Neural progenitor cell (in vitro differentiated cells): ENCODE measurements around the gene CISTR. TPM values are rescaled to one million over a fixed set of nuclear protein-coding genes. Genes with fewer than 3 reads are reported as not detected.

Experiments used
- DNase-seq: peaks from one replicate; pipeline ENCODE4 v3.0.0-alpha.2; 2016; ENCODE audit warnings: low spot score
- H2AFZ ChIP-seq: fragments of 200-600 bp; sonication (generic); replicated peaks from 2 replicates; pipeline ENCODE4 v1.6.1; 2016; ENCODE audit warnings: antibody characterized with exemption
- H3F3A ChIP-seq: fragments of 200-600 bp; sonication (generic); 2 replicates; pipeline ENCODE4 v1.6.1; 2016; ENCODE audit warnings: antibody characterized with exemption, low read depth
- H3K27ac ChIP-seq: fragments of 200-600 bp; sonication (generic); 2 replicates; pipeline ENCODE4 v1.5.1; 2016; ENCODE audit warnings: mild to moderate bottlenecking
- H3K27me3 ChIP-seq: fragments of 200-600 bp; sonication (generic); 2 replicates; pipeline ENCODE4 v1.6.1; 2016; ENCODE audit warnings: mild to moderate bottlenecking, moderate library complexity
- H3K36me3 ChIP-seq: fragments of 200-600 bp; sonication (generic); 2 replicates; pipeline ENCODE4 v1.5.1; 2016
- H3K4me1 ChIP-seq: fragments of 200-600 bp; sonication (generic); 2 replicates; pipeline ENCODE4 v1.6.1; 2016; ENCODE audit warnings: mixed run types
- H3K4me2 ChIP-seq: fragments of 200-600 bp; sonication (generic); 2 replicates; pipeline ENCODE4 v1.6.1; 2016
- H3K4me3 ChIP-seq: fragments of 200-600 bp; sonication (generic); 2 replicates; pipeline ENCODE4 v1.5.1; 2016
- H3K79me2 ChIP-seq: fragments of 200-600 bp; sonication (generic); 2 replicates; pipeline ENCODE4 v1.6.1; 2016; ENCODE audit warnings: low read depth
- H3K9ac ChIP-seq: fragments of 200-600 bp; sonication (generic); 2 replicates; pipeline ENCODE4 v1.6.1; 2016
- H3K9me3 ChIP-seq: fragments of 200-600 bp; sonication (generic); 2 replicates; pipeline ENCODE4 v1.5.1; 2016; ENCODE audit warnings: low read depth
- H4K20me1 ChIP-seq: fragments of 200-600 bp; sonication (generic); 2 replicates; pipeline ENCODE4 v1.6.1; 2016; ENCODE audit warnings: low read depth
- H3K27ac Mint-ChIP-seq: 3 replicates; pipeline ENCODE4 v1.8.0; 2021; ENCODE audit warnings: mixed read lengths
- H3K27me3 Mint-ChIP-seq: 2 replicates; pipeline ENCODE4 v1.8.0; 2022; ENCODE audit warnings: low read depth, mild to moderate bottlenecking, inconsistent platforms, moderate library complexity, mixed read lengths; ENCODE audit not compliant: insufficient read depth
- H3K36me3 Mint-ChIP-seq: 3 replicates; pipeline ENCODE4 v1.8.0; 2021; ENCODE audit warnings: mixed read lengths
- H3K4me1 Mint-ChIP-seq: 3 replicates; pipeline ENCODE4 v1.8.0; 2021; ENCODE audit warnings: mixed read lengths
- H3K4me3 Mint-ChIP-seq: 3 replicates; pipeline ENCODE4 v1.8.0; 2021; ENCODE audit warnings: mild to moderate bottlenecking, moderate library complexity, mixed read lengths
- H3K9me3 Mint-ChIP-seq: 3 replicates; pipeline ENCODE4 v1.8.0; 2020; ENCODE audit warnings: mixed read lengths
- EZH2 ChIP-seq: fragments of 200-600 bp; sonication (generic); IDR thresholded peaks from 2 replicates; pipeline ENCODE4 v1.6.1; 2017; ENCODE audit warnings: antibody characterized with exemption, mild to moderate bottlenecking, moderate library complexity
- EZH2phosphoT487 ChIP-seq: fragments of 200-600 bp; sonication (generic); IDR thresholded peaks from 2 replicates; pipeline ENCODE4 v1.6.1; 2017; ENCODE audit warnings: antibody characterized with exemption
- total RNA-seq: library from RNA; depleted of rRNA; stranded (reverse); fragments of >200 nt; gene quantifications from 2 replicates; pipeline ENCODE4 v1.2.3, GENCODE V29; 2015; ENCODE audit warnings: low replicate concordance
- TF ChIP-seq, protein P1 (sequence below): fragments of 200-600 bp; sonication (generic); IDR thresholded peaks from 2 replicates; pipeline ENCODE4 v1.5.1; 2017; ENCODE audit warnings: antibody characterized with exemption, mild to moderate bottlenecking

Gene CISTR
- total RNA-seq, 1 donor from 2014 or later, result not detected

DNA sequence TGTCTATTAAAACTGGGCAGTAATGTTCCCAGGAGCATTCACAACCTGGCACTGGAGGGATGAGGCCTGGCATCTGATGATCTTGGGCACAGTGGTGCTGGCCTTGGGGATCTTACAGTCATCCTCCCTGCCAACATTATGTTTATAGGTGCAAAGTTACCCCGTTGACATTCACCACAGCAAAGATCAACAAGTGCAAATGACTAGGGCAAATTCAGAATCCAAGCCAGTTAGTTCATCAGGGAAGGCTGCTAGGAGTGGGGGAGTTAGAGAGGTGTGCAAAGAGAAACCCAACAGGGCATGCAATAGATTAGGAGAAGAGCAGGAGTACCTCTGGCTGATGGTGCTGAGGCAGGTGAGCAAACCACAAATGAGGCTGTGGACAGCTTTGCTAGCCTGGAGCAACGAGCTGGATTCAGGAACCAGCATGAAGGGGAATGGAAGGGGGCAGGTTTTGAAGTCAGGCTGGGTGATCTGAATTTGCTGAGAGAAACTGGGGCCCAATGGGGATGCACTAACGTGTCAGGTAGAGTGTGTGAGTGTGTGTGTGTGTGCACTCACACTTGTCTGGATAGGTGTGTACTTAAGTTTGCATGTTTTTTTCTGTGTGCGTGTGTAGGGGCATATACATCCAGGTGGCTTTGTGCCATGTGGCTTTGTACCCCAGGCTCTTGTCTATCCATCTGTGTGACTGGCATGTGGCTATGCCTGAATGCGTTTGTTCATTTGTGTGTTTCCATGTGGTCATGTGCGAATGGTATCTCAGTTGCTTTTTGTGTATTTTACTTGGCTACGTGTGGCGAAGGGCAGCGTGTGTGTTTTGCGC is 1.6 kb downstream of the CISTR start:
- H2AFZ ChIP-seq, result no peak overlapping the region
- peak overlapping the region; percentile 100 for H3K4me2 ChIP-seq
- peak overlapping the region; percentile 67 for H3K4me3 ChIP-seq
- H3K27ac Mint-ChIP-seq, result peak overlapping the region; percentile 74
- DNase-seq, result no peak
- H3K9me3 Mint-ChIP-seq, result no peaks in the 10 kb centered on the region
- no peaks in the 10 kb centered on the region for H3K9me3 ChIP-seq
- H3K36me3 ChIP-seq, result no peaks in the 10 kb centered on the region
- no peaks in the 10 kb centered on the region for H3K36me3 Mint-ChIP-seq
- peaks cover 20% of the 10 kb centered on the region for H3F3A ChIP-seq
- peaks cover 5% of the 10 kb centered on the region for H3K27me3 Mint-ChIP-seq
- H3K27me3 ChIP-seq, result peaks cover 98% of the 10 kb centered on the region
- no peaks in the 10 kb centered on the region for H3K79me2 ChIP-seq
- no peak overlapping the region for H3K9ac ChIP-seq
- TF ChIP-seq EZH2 (no peak), EZH2phosphoT487 (no peak)
- TF ChIP-seq, protein P1, sequence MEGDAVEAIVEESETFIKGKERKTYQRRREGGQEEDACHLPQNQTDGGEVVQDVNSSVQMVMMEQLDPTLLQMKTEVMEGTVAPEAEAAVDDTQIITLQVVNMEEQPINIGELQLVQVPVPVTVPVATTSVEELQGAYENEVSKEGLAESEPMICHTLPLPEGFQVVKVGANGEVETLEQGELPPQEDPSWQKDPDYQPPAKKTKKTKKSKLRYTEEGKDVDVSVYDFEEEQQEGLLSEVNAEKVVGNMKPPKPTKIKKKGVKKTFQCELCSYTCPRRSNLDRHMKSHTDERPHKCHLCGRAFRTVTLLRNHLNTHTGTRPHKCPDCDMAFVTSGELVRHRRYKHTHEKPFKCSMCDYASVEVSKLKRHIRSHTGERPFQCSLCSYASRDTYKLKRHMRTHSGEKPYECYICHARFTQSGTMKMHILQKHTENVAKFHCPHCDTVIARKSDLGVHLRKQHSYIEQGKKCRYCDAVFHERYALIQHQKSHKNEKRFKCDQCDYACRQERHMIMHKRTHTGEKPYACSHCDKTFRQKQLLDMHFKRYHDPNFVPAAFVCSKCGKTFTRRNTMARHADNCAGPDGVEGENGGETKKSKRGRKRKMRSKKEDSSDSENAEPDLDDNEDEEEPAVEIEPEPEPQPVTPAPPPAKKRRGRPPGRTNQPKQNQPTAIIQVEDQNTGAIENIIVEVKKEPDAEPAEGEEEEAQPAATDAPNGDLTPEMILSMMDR, result no peak
- no peak overlapping the region for H3K4me3 Mint-ChIP-seq
- H4K20me1 ChIP-seq, result no peaks in the 10 kb centered on the region
- H3K4me1 Mint-ChIP-seq, result peaks cover 10% of the 10 kb centered on the region
- H3K4me1 ChIP-seq, result peaks cover 57% of the 10 kb centered on the region
- H3K27ac ChIP-seq, result no peak overlapping the region

DNA sequence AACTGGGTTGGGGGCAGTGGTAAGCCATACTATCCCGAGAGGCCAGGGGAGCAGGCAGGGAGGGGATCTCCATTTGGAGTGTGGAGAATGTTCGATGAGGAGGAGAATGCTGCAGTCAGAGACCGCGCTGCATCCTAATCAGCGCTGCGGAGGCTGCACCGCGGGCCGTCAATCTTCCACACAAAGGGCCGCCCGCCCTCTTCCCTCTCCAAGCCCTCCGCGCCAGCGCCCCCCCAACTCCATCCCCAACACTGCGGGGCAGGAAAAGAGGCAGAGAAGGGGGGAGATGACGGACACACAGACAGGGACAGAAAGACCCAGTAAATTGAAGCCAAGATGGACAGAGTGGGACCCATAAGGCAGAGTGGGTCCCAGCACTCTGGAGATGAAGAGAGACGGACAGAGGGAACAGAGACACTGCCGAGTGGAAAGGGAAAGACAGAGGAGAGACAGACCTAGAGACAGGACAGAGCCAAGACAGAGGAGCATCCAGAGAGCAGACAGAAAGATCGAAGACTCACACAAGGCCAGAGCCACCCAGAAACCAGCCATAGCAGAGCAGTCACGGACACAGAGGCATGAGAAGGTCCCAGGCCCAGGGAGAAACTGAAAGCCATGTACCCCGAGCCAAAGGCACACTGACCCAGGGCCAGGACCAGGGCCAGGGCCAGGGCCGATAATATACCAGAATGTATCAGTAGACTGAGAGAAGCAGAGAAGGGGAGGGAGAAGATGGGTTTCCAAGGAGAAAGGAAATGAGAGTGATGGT is 3.5 kb downstream of the CISTR start:
- Histone ChIP-seq H3K36me3 (no peaks in the 10 kb centered on the region), H3K79me2 (no peaks in the 10 kb centered on the region), H2AFZ (no peak overlapping the region), H3F3A (peaks cover 25% of the 10 kb centered on the region), H3K27ac (no peak overlapping the region), H3K9me3 (no peaks in the 10 kb centered on the region), H3K4me2 (peak overlapping the region; percentile 75), H4K20me1 (no peaks in the 10 kb centered on the region), H3K4me1 (peaks cover 69% of the 10 kb centered on the region), H3K4me3 (peak overlapping the region; percentile 26), H3K27me3 (peaks cover 94% of the 10 kb centered on the region), H3K9ac (no peak overlapping the region)
- Mint-ChIP-seq H3K27me3 (peaks cover 11% of the 10 kb centered on the region), H3K4me3 (no peak overlapping the region), H3K4me1 (peaks cover 27% of the 10 kb centered on the region), H3K9me3 (no peaks in the 10 kb centered on the region), H3K27ac (peak overlapping the region; percentile 31), H3K36me3 (no peaks in the 10 kb centered on the region)
- TF ChIP-seq EZH2, result peak; percentile 74
- TF ChIP-seq EZH2phosphoT487, result peak; percentile 52
- TF ChIP-seq, protein P1, result peak; percentile 5
- peak; percentile 84 for DNase-seq

DNA sequence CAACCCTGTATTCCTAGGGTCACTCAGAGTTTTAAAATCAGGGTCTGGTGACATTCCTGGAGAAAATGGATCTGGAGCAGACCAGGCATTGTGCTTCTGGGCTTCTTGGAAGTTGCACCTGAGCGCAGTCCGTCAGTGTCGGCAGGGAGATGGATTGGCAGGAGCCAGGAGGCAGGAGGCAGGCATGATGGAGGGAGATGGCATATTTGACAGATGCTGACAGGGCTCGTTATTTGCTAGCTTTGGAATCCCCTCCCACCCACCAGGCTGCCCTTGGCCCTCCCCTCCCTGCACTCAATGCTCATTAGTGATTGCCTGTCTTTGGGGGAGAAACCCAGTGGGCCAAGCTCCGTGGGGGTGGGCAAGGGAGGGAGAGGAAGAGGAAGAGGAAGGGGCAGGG is 4.7 kb downstream of the CISTR start:
- H3K4me2 ChIP-seq, result peak overlapping the region; percentile 75
- no peak overlapping the region for H3K4me3 ChIP-seq
- no peak overlapping the region for H3K27ac ChIP-seq
- H2AFZ ChIP-seq, result no peak overlapping the region
- Mint-ChIP-seq H3K4me1 (peaks cover 27% of the 10 kb centered on the region), H3K4me3 (peak overlapping the region; percentile 57), H3K36me3 (no peaks in the 10 kb centered on the region), H3K27me3 (peaks cover 19% of the 10 kb centered on the region), H3K27ac (peak overlapping the region; percentile 86), H3K9me3 (no peaks in the 10 kb centered on the region)
- H3F3A ChIP-seq, result peaks cover 18% of the 10 kb centered on the region
- no peak for DNase-seq
- no peaks in the 10 kb centered on the region for H4K20me1 ChIP-seq
- TF ChIP-seq EZH2phosphoT487 (no peak), EZH2 (no peak)
- TF ChIP-seq, protein P1, result no peak
- H3K36me3 ChIP-seq, result no peaks in the 10 kb centered on the region
- H3K9ac ChIP-seq, result no peak overlapping the region
- no peaks in the 10 kb centered on the region for H3K79me2 ChIP-seq
- peaks cover 62% of the 10 kb centered on the region for H3K4me1 ChIP-seq
- H3K9me3 ChIP-seq, result no peaks in the 10 kb centered on the region
- H3K27me3 ChIP-seq, result peaks cover 94% of the 10 kb centered on the region
